Gastrocnemius medialis (tissue), 4 donors: ENCODE measurements around the gene SATB2.

Source experiments
- CTCF ChIP-seq, 5 experiments: fragments of 450-650 bp in 3 of 5; fragments of 200-600 bp in 2 of 5; sonication (generic) in 2 of 5; IDR thresholded peaks in 4 of 5; conservative IDR thresholded peaks in 1 of 5; 1 replicate in 4 of 5; 2 replicates in 1 of 5; pipeline ENCODE4 v1.5.1; 2016 to 2019; ENCODE audit warnings: antibody characterized with exemption in 5 of 5, mild to moderate bottlenecking in 3 of 5, moderate library complexity in 3 of 5
- POLR2A ChIP-seq, 2 donors: fragments of 450-650 bp; IDR thresholded peaks; one replicate each; pipeline ENCODE4 v1.6.1; 2017; ENCODE audit warnings: antibody characterized with exemption in 2 of 2, mild to moderate bottlenecking in 2 of 2, moderate library complexity in 2 of 2

- TF ChIP-seq CTCF (IDR thresholded peaks at IDR 0.05 in 4 of 5, conservative IDR thresholded peaks at IDR 0.05 in 1 of 5) (no peak), POLR2A (IDR thresholded peaks at IDR 0.05) (no peak)
Observed at GRCh38 chr2:199315299-199316179, 142.2 kb downstream of the SATB2 start.
